ENCODE measurements around the gene TBCEL.

DNA sequence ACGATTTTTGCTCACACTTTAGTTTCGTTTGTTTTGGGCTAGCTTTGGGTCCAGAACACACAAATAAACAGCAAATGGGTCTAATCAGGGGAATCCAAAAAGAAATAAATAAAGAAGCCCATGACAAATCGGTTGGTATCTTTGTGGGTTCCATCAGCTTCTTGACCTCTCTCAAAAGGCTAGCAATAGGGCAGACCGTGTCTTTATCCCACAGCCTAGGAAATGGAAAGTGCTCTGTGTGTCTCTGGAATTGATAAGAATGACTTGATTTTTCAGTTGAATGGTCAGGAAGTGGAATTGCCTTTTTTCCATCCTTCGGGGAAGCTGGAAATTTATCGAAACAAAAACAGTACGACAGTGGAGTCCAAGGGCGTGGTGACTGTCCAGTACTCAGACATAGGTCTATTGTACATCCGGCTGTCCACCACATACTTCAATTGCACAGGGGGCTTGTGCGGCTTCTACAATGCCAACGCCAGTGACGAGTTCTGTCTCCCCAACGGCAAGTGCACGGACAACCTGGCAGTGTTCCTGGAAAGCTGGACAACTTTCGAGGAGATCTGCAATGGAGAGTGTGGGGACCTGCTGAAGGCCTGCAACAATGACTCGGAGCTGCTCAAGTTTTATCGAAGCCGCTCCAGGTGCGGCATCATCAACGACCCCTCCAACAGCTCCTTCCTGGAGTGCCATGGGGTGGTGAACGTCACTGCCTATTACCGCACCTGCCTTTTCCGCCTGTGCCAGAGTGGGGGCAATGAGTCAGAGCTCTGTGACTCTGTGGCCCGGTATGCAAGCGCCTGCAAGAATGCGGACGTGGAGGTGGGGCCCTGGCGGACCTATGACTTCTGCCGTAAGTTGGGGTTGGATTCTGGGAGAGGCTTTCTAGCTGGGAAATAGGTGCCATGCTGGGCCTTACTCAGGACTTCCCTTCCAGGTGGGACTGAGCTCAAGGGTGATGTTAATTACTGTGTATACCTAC lies 105.7 kb downstream of the TBCEL start:
- TF ChIP-seq, protein P1, sequence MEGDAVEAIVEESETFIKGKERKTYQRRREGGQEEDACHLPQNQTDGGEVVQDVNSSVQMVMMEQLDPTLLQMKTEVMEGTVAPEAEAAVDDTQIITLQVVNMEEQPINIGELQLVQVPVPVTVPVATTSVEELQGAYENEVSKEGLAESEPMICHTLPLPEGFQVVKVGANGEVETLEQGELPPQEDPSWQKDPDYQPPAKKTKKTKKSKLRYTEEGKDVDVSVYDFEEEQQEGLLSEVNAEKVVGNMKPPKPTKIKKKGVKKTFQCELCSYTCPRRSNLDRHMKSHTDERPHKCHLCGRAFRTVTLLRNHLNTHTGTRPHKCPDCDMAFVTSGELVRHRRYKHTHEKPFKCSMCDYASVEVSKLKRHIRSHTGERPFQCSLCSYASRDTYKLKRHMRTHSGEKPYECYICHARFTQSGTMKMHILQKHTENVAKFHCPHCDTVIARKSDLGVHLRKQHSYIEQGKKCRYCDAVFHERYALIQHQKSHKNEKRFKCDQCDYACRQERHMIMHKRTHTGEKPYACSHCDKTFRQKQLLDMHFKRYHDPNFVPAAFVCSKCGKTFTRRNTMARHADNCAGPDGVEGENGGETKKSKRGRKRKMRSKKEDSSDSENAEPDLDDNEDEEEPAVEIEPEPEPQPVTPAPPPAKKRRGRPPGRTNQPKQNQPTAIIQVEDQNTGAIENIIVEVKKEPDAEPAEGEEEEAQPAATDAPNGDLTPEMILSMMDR (IDR thresholded peaks at IDR 0.05), result no peak
- TF ChIP-seq POLR2AphosphoS5 (IDR thresholded peaks at IDR 0.05), result no peak
